Neutrophil (primary cell): ENCODE measurements around the gene PRSS2.

Experiments
- H3K27ac ChIP-seq: fragments of 200-600 bp; sonication (generic); 2 replicates; pipeline ENCODE4 v1.5.1; 2016; ENCODE audit warnings: mild to moderate bottlenecking, moderate library complexity
- H3K27me3 ChIP-seq: fragments of 200-600 bp; sonication (generic); 2 replicates; pipeline ENCODE4 v1.6.0; 2016; ENCODE audit warnings: mild to moderate bottlenecking
- H3K36me3 ChIP-seq: fragments of 200-600 bp; sonication (generic); 2 replicates; pipeline ENCODE4 v1.5.1; 2017
- H3K4me1 ChIP-seq, 2 experiments: fragments of 200-600 bp in 1 of 2; sonication (generic) in 1 of 2; 1 replicate in 1 of 2; 2 replicates in 1 of 2; pipeline versions ENCODE4 v1.5.1 to v1.6.1; 2013 to 2016; ENCODE audit warnings: low read depth in 1 of 2, low read length in 1 of 2, mild to moderate bottlenecking in 1 of 2, moderate library complexity in 1 of 2; ENCODE audit not compliant: control insufficient read depth in 1 of 2, insufficient read depth in 1 of 2
- H3K4me3 ChIP-seq, 2 experiments: fragments of 200-600 bp in 1 of 2; sonication (generic) in 1 of 2; 1 replicate in 1 of 2; 2 replicates in 1 of 2; pipeline ENCODE4 v1.5.1; 2013 to 2016; ENCODE audit warnings: low read depth in 1 of 2, low read length in 1 of 2, mild to moderate bottlenecking in 1 of 2, moderate library complexity in 1 of 2
- H3K9me3 ChIP-seq: fragments of 200-600 bp; sonication (generic); 2 replicates; pipeline ENCODE4 v1.5.1; 2016
- CTCF ChIP-seq: fragments of 200-600 bp; sonication (generic); IDR thresholded peaks from 2 replicates; pipeline ENCODE4 v1.5.1; 2016; ENCODE audit warnings: antibody characterized with exemption

PRSS2 gene

DNA sequence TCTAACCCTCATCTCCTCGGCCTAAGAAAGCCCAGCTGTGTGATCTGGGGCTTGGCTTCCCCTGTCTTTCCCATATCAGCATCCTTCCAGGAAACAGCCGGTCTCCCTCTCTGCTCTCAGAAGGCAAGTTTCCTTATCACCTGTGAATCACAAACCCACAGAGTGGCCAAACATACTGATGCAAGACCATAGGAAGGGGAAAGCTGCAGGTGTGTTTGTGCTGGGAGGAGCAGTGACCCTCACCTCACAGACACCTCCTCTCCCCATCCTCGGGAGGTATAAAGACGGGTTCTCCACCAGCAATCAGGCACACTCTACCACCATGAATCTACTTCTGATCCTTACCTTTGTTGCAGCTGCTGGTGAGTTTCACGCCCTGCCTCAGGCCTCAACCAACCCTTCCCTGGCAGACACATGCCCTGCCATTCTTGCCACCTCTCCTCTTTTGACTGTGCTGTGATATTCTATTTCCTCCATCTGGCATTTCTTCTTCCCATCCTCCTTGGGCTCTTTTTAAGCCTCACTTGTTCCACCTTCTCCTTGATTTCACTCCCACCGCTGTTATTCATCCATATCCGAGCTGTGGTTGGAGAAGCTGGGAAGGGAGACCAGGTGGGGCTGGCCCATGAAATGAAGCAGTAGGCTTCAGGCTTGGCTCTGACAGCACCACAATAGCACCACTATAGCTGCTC lies at the start of gene PRSS2:
Gene PRSS2 (plus strand): TSS at position 310 of the 692 bp plus-strand sequence. CDS start 13 bp downstream, at position 323.
- Histone ChIP-seq H3K27ac (no peak within 1 kb of the TSS), H3K4me3 (no peak within 1 kb of the TSS), H3K4me1 (no peaks in the 10 kb centered on the region), H3K27me3 (no peaks in the 10 kb centered on the region), H3K36me3 (no peaks in the 10 kb centered on the region), H3K9me3 (no peaks in the 10 kb centered on the region)
- no peak for TF ChIP-seq CTCF

GRCh38 chr7:142720986-142721385 lies 49.8 kb upstream of the PRSS2 start:
- H3K36me3 ChIP-seq: no peaks in the 10 kb centered on the region
- H3K4me3 ChIP-seq: no peak overlapping the region
- TF ChIP-seq CTCF: no peak
- peaks cover 5 to 25% of the 10 kb centered on the region in 2 experiments for H3K4me1 ChIP-seq
- peaks cover 14% of the 10 kb centered on the region for H3K27me3 ChIP-seq
- H3K27ac ChIP-seq: no peak overlapping the region
- H3K9me3 ChIP-seq: no peaks in the 10 kb centered on the region

DNA sequence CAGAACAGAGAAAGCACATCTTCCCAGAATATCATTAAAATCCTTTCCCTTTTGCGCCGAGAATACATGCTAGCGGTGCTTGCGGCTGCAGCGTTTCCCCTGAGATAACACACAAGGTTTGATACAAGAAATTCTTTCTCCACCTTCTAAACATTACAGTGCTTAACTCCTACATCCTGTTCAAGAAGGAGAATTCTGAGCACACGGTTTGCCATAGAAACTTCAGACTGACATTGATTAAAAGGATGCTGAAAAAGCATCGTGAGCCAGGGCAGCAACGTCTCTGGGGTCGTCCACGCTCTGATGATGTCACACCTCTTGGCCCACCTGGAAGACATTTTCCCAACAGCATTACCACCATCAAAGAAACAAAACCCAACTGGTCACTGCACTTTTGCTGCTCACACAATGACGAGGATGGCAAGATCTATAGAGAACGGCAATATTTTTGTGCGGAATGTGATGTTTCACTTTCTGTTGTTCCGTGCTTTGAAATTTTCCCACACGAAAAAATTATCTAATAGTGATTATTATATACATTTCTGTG lies 48.4 kb upstream of the PRSS2 start:
- H3K4me1 ChIP-seq: peaks cover 5 to 18% of the 10 kb centered on the region in 2 experiments
- H3K36me3 ChIP-seq: no peaks in the 10 kb centered on the region
- H3K9me3 ChIP-seq: no peaks in the 10 kb centered on the region
- peaks cover 14% of the 10 kb centered on the region for H3K27me3 ChIP-seq
- no peak for TF ChIP-seq CTCF
- no peak overlapping the region for H3K4me3 ChIP-seq
- no peak overlapping the region for H3K27ac ChIP-seq

DNA sequence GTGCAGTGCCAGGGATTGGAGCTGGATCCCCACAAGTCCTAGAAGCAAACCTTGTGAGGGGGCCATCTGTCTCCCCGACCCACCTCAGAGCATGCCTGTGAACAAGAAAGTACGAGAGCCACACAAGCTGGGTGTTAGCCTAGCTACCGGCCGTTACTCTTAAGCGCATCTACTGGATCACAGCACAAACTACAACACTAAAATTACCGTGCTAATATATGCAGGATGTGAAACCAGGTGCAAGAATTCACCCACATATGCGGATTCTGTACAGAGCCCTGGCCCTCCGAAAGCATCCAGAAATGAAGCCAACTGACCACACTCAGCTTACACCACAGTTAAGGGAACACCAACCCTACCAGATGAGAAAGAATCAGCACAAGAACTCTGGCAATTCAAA lies 37.5 kb upstream of the PRSS2 start:
- H3K4me3 ChIP-seq: no peak overlapping the region
- no peak for TF ChIP-seq CTCF
- H3K27me3 ChIP-seq: no peaks in the 10 kb centered on the region
- no peaks in the 10 kb centered on the region for H3K36me3 ChIP-seq
- no peaks in the 10 kb centered on the region for H3K4me1 ChIP-seq
- H3K9me3 ChIP-seq: no peaks in the 10 kb centered on the region
- no peak overlapping the region for H3K27ac ChIP-seq

- Histone ChIP-seq H3K27ac (no peak overlapping the region), H3K36me3 (no peaks in the 10 kb centered on the region), H3K9me3 (no peaks in the 10 kb centered on the region), H3K4me3 (no peak overlapping the region), H3K27me3 (no peaks in the 10 kb centered on the region), H3K4me1 (peaks cover 0 to 3% of the 10 kb centered on the region in 2 experiments)
- TF ChIP-seq CTCF: no peak
These were observed 30.8 kb upstream of the PRSS2 start for GRCh38 chr7:142739923-142740492.
